Stimulated activated CD8-positive, alpha-beta memory T cell treated with anti-CD3 and anti-CD28 coated beads, Interleukin-12 subunit alpha, Interleukin-12 subunit beta, amount 100 ng/mL, for 1 hour (primary cell): ENCODE measurements around the gene LRRC25.

Experiments used
- DNase-seq: peaks from one replicate; pipeline ENCODE4 v3.0.0-alpha.2; 2020; ENCODE audit warnings: low read depth

LRRC25 gene

DNA sequence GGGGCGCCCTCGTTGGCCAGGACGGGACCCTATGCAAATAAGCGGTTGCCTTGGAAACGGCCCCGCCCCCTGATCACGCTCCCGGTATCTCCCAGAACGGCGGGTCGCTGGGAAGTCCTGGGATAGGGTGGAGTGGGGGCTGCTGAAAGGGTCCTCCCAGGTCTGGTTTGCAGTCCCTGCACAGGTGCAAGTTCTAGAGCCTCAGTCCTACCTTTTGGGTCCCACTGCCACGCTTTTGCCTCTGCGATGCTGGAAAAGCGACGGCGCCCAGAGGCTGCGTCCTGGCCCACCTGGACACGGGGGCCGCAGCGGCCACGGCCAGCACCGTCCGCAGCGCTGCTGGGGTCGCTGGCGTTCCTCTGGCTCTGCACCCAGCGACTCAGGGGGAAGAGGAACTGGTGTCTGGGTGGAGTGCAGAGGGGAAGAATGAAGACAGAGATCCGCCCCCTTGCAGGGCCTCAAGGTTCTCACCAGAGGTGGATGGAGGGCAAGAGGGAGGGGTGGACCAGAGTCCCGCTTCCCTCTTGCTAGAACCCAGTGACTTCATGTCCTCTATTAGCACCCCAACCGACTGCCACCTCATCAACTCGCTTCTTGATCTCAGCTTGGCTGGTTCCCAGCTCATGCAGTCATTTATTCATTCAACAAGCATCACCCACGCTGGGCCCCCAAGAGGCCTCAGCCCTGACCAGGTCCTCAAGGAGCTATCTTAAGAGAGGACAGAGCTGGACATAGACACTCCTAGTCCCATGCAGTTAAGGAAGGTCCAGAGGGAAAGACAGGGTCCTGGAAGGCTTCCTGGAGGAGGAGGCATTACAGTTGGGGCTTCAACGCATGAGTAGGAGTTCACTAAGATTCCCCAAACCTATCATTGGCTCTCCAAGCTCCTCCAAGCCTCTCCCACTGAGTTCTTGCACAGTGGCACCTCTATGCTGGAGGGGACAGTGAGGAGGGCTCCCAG, at the start of gene LRRC25:
Gene LRRC25, minus strand, starts transcription at position 381 of the 961 bp plus-strand sequence. CDS start 659 bp downstream, outside the sequence.
- no peak for DNase-seq

DNA sequence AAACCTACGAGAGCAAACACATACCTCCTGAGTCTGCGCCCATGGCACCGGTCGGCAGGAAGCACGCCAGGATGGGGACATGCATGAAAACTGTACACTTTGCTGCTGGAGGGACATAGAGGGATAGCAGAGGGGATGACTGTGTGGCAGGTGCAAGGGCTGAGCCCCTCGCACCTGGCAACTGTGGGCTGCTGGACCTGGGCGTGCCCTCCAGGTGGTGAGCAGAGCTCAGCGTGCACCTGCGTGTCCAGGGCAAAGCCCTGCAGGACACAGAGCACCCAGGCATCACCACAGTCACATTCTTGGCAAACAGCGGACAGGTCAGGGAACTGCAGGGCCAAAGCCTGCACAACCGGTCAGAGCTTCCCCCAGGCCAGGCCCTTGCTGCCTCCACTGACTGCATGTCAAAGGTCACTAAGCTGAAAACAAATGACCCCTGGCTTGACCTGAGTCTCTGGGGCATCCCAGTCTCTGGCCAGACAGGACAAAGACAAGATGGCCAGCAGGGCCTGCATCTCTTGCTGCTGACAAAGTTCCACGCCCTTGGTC, 49.5 kb upstream of the LRRC25 start:
- no peak for DNase-seq

DNA sequence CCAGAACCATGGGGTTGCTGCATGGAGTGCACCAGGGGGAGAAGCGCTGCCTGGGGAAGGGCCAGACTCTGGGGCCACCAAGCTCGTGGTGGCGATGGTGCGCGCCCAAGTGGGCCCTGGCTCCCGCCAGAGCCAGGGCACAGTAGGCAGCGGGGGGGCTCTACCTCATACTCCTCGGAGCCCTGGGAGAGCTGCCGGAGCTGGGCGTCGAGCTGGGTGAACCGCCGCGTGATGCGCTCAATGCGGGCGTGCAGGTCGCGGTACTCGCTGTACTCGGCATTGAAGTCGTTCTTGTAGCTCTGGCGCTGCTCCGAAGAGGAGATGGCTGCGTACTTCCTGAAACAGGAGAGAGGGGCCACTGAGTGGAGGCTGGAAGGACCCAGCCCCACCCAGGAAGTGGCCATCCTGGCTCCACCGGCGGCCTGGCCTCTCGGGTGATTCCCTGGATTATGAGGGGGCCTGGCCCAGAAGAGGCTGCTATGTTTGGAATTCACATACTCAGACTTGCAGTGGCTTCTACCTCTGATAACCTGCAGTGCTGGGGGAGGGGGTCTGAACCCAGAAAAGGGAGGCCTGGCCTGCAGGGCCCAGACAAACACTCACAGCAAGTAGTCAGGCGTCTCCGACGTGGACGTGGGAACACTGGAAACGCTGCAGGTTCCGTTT, 48.9 kb upstream of the LRRC25 start:
- no peak for DNase-seq

DNA sequence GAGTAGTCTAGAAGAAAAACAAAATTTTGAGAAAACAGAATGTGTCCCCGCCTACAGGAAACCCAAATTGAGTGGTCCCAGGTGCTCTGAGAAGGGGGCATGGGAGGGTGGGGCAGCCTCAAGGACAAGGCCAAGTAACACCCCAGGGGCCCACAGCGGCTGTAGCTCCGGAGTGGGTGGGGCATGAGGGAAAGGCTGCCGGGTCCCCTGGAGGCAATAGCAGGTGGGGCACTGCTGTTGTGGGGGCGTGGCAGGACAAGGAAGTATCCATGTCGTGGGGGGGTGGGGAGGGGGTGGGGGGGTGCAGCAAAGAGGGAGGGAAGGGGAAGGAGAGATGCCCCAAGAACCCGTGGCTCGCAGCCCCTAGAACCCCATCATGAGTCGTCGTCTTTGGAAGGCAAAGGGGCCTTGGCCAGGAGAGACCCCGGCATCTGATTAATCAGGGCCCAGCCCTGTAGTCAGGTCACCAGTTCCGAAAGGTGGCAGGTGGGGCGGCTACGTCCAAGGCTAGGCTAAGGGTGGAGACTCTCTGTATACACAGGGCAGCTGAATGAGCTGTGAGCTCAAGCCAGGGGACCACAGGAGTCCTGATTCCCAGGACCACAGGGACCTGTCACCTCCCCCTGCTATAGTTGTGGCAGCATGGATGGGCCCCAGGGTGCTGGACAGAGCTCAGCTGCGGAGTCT, 48.0 kb upstream of the LRRC25 start:
- DNase-seq, result no peak

DNA sequence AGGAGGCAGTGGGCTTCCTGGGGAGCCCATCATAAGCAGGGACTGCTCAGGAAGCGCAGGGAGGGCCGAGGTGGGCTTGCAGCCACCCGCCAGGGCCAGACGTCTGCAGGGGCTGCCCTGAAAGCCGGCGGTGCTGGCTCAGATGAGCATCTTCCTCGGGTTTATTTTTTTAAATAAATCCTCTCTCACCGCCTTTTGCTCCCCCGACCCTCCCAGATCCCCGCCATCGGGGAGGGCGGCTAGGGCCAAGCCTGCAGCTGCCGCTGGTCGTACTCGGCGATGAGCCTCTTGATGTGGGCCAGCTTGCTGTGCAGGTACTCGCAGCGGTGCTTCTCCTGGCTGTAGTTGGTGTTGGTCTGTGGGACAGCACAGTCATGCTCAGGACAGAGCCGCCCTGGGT, 47.1 kb upstream of the LRRC25 start:
- no peak for DNase-seq

DNA sequence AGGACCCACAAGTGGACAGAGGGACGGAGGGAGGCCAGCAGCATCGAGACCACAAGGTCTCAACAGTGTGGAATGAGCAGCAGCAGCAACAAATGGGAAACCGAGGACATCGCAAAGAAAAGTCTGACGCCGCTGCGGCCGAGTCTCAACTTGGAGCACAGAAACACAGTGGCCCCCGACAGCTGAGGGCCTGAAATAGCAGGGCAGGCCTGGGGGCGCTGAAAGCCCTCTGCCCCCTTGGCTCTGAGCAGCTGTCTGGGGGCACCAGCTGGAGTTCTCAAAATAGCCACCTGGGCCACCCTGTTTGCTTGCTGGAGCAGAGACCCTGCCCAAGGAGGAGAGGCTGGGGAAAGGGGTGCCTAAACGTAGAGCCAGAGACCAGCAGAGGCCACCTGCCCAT, 46.4 kb upstream of the LRRC25 start:
- no peak for DNase-seq

DNA sequence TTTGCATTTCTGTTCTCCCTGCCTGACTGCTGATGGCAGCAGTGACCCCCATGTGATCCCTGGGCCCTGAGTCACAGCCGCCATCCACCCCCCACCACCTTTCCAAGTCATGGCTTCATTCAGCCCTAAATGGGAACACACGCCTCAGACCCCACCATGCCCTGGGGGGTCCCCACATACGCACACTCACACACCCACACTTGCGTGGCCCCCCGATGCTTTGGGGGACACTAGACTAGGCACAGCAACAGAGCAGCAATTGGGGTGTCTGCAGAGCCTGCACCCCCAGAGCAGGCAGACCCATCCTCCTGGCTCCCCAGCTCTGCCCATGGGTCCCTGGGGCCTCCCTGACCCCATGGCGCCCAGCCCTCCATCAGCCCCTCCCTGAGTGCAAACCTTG, 46.0 kb upstream of the LRRC25 start:
- no peak for DNase-seq

DNA sequence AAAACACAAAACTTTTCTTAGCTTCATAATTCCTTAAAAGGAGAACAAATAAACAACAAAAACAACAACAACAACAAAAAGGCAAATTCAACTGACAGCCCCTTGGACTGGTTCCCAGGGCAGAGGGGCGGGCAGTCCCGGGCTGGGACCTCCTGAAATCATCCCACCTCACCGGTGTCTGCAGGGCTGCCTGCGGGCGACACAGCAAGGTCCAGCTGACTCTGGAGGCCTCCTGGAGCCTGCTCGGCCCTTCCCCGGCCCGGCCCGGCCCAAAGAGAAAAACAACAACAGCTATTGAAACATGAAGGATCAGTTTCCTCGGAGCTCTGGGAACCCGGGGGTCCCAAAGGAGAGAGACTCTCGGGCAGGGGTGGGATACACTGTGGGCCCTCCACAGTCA, 45.5 kb upstream of the LRRC25 start:
- DNase-seq, result no peak

DNA sequence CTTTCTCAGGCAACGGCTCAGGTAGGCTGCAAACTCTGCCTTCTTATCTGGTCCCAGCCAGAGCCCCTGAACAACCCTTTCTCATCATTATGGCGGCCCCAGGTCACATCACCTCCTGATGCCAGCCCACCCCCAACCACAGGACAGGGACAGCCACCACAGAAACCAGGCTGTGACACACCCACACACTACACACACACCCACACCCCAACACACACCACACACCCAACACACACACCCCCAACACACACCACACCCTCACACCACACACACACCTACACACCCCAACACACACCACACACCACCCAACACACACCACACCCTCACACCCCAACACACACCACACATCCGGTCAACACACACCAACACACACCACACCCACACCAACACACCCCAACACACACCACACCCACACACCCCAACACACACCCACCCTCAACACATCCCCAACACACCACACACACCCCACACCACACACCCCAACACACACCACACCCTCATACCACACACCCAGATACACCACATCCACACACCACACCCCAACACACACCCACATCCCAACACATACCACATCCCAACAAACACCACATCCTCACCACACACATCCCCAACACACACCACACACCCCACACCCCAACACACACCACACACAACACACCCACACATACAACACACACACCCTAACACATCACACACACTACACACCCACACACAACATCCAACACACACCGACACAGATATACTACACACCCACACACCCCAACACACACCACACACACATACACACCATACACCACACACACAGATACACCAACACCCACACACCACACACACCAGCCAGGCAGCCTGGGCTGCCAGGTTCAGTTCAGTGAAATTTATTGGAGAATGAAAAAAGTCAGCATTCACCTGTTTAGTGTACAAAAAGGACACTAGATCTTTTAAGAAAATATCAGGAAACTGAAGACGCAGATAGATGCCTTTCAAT, 44.7 kb upstream of the LRRC25 start:
- DNase-seq, result no peak

DNA sequence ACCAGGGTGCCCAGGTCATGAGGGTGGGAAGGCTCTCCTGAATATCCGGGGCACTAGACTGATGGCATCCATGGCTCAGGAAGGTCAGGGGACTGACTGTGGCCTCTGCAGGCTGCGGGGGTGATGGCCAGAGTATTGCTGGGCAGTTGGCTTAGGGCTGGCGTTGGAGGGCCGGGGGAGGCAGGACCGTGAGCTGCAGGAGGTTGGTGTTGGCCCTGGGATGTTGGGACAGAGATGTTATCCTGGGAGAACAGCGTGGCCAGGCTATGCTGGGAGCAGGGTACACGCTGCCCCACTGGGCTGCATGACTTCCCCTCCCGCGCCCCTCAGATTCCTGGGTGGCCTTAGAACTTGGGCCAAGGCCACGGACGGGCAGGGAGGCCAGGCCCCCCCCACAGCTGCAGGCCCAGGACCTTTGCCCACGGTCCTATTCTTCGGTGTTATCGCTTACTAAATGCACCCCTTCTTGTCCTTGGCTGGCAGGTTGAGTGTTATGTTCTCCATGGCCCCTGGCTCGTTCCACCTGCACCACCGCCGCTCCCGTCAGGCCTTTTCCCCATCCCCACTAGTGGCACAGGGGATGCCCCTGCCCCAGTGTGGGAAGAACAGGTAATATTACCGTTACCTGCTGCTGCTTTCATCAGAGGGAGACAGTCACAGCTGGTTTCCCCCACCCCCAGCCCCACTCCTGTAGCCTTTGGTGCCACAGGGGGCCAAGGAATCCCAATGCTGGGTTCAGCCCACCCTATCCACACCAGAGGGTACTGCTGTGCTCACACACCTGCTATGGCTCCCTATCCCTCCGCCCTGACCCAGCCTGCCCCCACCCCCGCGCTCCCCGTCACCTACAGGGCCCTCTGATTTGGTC, 43.7 kb upstream of the LRRC25 start:
- no peak for DNase-seq

DNA sequence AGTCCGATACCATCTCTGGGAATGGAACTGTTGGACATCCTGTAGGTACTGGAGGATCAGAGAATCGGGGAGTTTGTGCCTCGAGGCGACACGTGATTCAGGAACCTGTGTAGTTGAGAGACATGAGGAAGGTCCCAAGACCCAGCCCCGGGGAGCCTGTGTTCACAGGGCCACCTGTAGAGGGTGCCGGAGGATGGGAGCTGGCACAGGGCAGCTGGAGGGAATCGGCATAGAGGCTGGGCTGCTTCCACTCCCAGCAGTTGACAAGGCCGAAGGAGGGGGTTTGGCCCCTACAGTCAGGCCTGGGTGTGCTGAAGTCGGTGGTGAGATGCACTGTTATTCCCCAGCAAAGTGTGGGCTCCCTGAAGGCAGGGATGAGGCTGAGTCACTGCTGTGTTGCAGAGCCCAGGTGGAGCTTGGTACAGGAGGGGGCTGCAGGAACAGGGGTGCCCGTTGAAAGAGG, 43.0 kb upstream of the LRRC25 start:
- DNase-seq, result no peak

DNA sequence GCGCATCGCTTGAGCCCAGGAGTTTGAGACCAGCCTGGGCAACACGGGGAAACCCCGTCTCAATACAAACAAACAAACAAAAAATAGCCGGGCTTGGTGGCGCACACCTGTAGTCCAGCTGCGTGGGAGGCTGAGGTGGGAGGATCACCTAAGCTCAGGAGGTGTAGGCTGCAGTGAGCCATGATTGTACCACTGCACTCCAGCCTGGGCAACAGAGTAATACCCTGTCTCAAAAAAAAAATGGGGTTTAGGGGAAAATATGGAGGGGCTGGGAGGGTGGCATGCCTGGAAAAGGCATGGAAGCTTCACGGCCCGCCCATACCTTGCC, 42.5 kb upstream of the LRRC25 start:
- no peak for DNase-seq

DNA sequence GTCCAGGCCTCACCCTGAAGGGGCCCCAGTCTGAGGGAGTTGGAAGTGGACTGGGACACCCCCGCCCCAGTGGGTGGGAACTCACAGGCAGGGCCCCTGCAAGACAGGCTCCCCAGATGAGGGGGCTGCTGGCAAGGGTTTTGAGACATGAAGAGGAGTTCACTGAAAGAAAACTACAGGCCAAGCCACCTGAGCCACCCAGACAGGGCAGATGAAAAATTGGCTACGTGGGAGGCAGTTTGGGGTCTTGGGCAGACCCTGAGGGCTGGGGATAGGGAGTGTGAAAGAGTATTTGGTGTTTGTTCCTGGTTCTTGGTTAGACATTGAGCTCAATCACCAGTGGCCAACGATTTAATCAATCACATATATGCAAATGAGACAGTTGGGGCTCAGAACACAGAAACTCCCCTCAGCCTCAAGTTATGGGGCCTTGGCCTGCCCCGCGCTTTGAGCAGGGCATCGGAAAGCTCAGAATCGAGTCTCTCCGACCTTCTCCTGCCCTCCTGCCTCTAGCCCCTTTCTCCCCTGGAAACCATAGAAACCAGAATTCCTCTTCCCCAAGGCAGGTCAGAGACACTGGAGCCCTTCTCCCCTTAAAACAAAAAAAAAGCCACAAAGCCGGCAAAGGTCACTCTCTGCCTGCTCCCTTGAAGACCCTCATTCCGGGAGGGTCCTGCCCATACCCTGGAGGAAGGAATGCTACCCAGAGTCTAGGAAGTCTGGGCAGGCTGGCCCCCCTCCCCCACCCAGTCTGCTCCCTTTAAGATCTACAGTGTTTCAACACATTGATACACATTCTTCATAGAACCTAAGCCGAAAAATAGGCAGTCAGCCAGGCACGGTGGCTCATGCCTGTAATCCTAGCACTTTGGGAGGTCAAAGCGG, 41.8 kb upstream of the LRRC25 start:
- no peak for DNase-seq

DNA sequence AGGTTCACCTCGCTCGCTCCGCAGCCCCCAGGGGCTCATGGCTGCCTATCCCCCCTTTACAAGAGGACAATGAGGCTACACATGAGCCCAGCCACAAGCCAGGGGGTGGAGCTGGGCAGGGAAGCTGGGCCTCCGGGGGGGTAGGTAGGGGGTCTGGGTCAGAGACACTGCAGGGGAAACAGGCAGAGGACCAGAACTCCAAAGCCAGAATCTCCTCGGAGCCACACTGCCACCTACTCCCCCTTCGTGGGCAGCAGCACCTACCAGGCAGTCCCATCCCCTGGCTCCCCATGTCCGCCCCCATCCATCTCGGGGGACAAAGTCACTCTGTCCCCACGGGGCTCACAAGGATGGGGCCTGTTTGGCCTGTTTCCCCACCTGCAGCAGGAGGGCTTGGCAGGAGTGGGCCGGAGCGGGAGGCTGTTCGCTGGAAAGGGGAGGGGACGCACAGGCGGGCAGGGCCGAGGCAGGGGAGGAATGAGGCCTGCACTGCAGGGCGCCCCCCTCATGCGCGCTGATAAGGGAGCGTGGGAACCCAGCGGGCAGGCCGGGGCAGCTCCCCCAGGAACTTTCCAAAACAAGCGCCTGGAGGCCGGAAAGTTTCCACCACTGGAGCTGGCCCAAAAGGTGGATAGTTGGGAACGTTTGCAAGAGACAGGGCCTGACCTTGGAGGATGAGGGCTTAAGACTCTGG, 41.1 kb upstream of the LRRC25 start:
- DNase-seq, result no peak

DNA sequence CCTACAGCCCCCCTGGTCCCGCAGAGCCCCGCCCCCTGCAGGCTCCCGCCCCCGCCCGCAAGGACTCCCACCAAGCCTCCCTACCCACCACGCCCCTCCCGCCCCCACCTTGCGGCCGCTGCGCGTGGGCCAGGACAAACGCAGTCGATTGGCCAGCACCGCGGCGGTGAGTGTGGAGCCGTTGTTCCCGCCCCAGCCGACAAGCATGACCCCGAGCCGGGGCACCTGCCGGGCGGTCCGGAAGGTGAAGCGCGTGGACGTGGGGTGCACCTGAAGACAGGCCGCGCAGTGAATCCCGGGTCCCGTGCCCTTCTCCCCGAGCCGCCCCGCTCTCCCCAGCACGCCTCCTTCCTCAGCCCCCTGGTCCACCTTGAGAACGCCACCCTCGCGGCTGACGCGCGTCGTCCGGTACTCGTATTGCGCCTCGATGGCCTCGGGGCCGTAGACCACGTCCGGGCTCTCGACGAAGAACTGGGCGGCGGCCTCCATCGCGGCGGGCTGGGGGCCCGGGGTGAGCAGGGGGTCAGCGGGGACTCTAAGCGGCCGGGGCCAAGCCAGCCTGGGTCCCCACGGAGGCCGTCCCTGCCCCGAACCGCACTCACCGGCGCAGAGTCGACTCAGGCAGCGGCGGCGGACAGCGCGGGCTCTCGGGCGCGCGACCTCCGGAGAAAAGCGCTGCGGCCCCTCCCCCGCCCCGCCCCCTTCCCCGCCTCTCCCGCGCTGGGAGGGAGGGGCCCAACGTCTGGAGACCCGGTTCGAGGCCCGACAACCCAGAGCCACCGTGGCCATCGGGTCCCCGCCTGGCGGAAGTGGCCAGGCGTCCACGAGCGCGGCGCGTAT, 40.3 kb upstream of the LRRC25 start, which contains the start of gene ISYNA1:
Gene ISYNA1, minus strand, starts transcription at position 643 of the 840 bp plus-strand sequence. Its CDS starts 154 bp downstream, at position 489.
- DNase-seq, result peak; percentile 35

DNA sequence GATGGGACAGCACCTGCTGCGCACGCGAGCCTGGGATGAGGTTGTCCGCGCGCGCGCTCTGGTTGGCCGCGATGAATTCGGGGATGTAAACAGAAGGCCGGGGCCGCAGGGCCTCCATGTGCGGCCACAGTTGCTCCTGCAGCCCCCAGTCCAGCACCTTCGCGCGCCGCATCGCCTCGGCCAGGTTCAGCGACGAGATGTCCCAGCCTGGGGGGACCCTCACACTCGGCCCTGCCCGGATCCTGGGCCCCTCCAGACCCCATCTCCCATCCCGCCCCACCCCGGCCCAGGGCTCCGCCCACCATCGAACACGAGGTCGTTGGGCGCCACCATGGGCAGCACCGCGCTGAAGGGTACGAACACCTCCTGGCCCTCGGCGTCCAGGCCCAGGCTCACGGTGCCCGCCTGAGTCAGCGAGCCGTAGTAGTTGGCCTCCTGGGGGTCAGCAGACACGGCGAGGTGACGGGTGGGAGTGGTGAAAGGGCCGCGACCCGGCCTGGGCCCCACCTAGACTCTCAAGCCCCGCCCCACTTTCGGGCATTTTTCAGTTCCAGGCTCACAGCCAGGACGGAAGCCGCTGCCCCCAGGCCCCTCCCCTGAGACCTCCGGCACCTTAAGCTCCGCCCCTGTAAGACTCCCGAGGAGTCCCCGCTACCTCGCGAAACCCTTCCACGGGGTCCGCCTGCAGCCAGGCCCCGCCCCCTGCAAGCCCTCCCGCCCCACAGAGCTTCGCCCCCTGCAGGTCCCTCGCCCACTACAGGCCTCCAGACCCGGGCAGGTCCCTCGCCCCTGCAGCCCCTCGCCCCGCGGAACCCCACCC, 39.5 kb upstream of the LRRC25 start:
- DNase-seq, result peak; percentile 75
